ENCODE results near the gene LCOR. TPM values are rescaled to one million over a fixed set of nuclear protein-coding genes. Genes with fewer than 3 reads are reported as not detected.

LCOR gene
- total and polyA plus RNA-seq, 2 experiments from 2014 or later = 9.1 to 14.8 TPM

GRCh38 chr10:97042716-97043562 lies 210.8 kb downstream of the LCOR start:
- in situ Hi-C loops (cut with MboI) = loop anchor here (25.0 kb wide), 1 partner anchor 656 kb away; no protein-coding TSS in a partner anchor
- Histone ChIP-seq H4K20me1 (ENCODE audit: insufficient read depth) (no peaks in the 10 kb centered on the region), H3K79me2 (ENCODE audit: insufficient read depth) (no peaks in the 10 kb centered on the region), H3K4me3 (no peak overlapping the region), H2AFZ (no peak overlapping the region), H3K9ac (no peak overlapping the region), H3K4me1 (ENCODE audit: insufficient read depth) (no peaks in the 10 kb centered on the region), H3F3A (ENCODE audit: insufficient read depth) (no peaks in the 10 kb centered on the region), H3K36me3 (ENCODE audit: low read depth) (no peaks in the 10 kb centered on the region), H3K9me3 (ENCODE audit: low read depth) (no peaks in the 10 kb centered on the region), H3K9me2 (ENCODE audit: insufficient read depth) (no peaks in the 10 kb centered on the region), H3K27me3 (replicated peaks; ENCODE audit: insufficient read depth) (no peaks in the 10 kb centered on the region), H3K27ac (no peak overlapping the region), H3K4me2 (ENCODE audit: unreplicated experiment) (no peak overlapping the region)
- no peak for DNase-seq
- WGBS, 2 experiments (ENCODE audit: low coverage in 1 of 2, low lambda C conversion rate in 2 of 2, missing lambda C conversion rate in 2 of 2) = 76 to 79% methylated on average over 36 to 38 of the region's 38 CpGs
- no peak for TF ChIP-seq EZH2 (IDR thresholded peaks at IDR 0.05; ENCODE audit: insufficient read depth, poor library complexity, severe bottlenecking)
- no peak for TF ChIP-seq EZH2phosphoT487 (IDR thresholded peaks at IDR 0.05; ENCODE audit: insufficient read depth, low read depth)

GRCh38 chr10:97043563-97043855 lies 211.4 kb downstream of the LCOR start:
- no peaks in the 10 kb centered on the region for H3F3A ChIP-seq (ENCODE audit: insufficient read depth)
- H3K9ac ChIP-seq = no peak overlapping the region
- TF ChIP-seq EZH2 (IDR thresholded peaks at IDR 0.05; ENCODE audit: insufficient read depth, poor library complexity, severe bottlenecking) = no peak
- no peak for TF ChIP-seq EZH2phosphoT487 (IDR thresholded peaks at IDR 0.05; ENCODE audit: insufficient read depth, low read depth)
- WGBS, 2 experiments (ENCODE audit: low coverage in 1 of 2, low lambda C conversion rate in 2 of 2, missing lambda C conversion rate in 2 of 2) = 51 to 64% methylated on average over 8 to 14 of the region's 14 CpGs
- no peak overlapping the region for H3K4me3 ChIP-seq
- no peak for DNase-seq
- no peak overlapping the region for H3K4me2 ChIP-seq (ENCODE audit: unreplicated experiment)
- no peaks in the 10 kb centered on the region for H4K20me1 ChIP-seq (ENCODE audit: insufficient read depth)
- no peaks in the 10 kb centered on the region for H3K27me3 ChIP-seq (replicated peaks; ENCODE audit: insufficient read depth)
- no peaks in the 10 kb centered on the region for H3K9me3 ChIP-seq (ENCODE audit: low read depth)
- H3K4me1 ChIP-seq (ENCODE audit: insufficient read depth) = no peaks in the 10 kb centered on the region
- H2AFZ ChIP-seq = no peak overlapping the region
- H3K36me3 ChIP-seq (ENCODE audit: low read depth) = no peaks in the 10 kb centered on the region
- H3K9me2 ChIP-seq (ENCODE audit: insufficient read depth) = no peaks in the 10 kb centered on the region
- in situ Hi-C loops (cut with MboI) = loop anchor here (25.0 kb wide), 1 partner anchor 656 kb away; no protein-coding TSS in a partner anchor
- no peak overlapping the region for H3K27ac ChIP-seq
- no peaks in the 10 kb centered on the region for H3K79me2 ChIP-seq (ENCODE audit: insufficient read depth)

MicroRNAs within 50 kb of the gene (microRNA counts, 767-probe panel; counts per million panel counts)
- microRNA hsa-miR-607 = 447 counts per million, percentile 86 among the panel's probes with 10 or more counts

Small RNA genes within 50 kb of the gene (microRNA-seq; reads per million reads assigned to microRNA genes)
- not detected for gene MIR607 (ENCODE audit: borderline number of aligned reads)

Small RNA genes within 50 kb of the gene (small RNA-seq; reads per million reads assigned to genes)
- gene HMGN2P35 (ENCODE audit: low read depth, low replicate concordance) = not detected
- gene MIR607 (ENCODE audit: low read depth, low replicate concordance) = not detected

Other genes starting within 250 kb of the LCOR start
- gene TM9SF3, start 245.3 kb upstream of the LCOR start, total RNA-seq (2014; rRNA removed; shearing (Covaris generic)) = 175 and 281 TPM in 2 replicates
- gene TM9SF3, start 245.3 kb upstream of the LCOR start, polyA plus RNA-seq (2016; fragmentation: Nextera tagmentation; extraction: Ambion mirVana) = 124 and 130 TPM in 2 replicates
- not detected in 2 replicates for gene PIK3AP1, start 111.8 kb upstream of the LCOR start, total RNA-seq (2014; rRNA removed; shearing (Covaris generic))
- 0.11 TPM in 1 of 2 replicates, not detected in the other for gene PIK3AP1, start 111.8 kb upstream of the LCOR start, polyA plus RNA-seq (2016; fragmentation: Nextera tagmentation; extraction: Ambion mirVana)

All from GM23248 (cell line).